Measurements from ENCODE around the gene SPOCK3.

DNA sequence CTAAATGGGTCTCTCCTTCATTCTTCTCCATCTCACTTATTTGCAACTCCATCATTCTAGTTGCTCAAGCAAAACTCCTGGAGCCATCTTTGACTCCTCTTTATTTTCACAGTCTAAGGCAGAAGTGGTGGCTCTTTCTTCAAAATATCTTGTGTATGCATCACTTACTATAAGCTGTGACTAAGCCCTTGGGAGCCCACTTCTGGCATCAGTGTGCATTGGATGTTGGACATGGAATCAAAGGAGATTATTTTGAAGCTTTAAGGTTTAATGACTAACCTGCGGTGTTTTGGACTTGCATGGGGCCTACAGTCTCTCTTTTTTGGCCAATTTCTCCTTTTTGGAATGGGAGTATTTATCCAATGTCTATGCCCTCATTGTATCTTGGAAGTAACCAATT is 276.8 kb downstream of the SPOCK3 start:
- TF ChIP-seq, protein P1, sequence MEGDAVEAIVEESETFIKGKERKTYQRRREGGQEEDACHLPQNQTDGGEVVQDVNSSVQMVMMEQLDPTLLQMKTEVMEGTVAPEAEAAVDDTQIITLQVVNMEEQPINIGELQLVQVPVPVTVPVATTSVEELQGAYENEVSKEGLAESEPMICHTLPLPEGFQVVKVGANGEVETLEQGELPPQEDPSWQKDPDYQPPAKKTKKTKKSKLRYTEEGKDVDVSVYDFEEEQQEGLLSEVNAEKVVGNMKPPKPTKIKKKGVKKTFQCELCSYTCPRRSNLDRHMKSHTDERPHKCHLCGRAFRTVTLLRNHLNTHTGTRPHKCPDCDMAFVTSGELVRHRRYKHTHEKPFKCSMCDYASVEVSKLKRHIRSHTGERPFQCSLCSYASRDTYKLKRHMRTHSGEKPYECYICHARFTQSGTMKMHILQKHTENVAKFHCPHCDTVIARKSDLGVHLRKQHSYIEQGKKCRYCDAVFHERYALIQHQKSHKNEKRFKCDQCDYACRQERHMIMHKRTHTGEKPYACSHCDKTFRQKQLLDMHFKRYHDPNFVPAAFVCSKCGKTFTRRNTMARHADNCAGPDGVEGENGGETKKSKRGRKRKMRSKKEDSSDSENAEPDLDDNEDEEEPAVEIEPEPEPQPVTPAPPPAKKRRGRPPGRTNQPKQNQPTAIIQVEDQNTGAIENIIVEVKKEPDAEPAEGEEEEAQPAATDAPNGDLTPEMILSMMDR (IDR thresholded peaks at IDR 0.05), result no peak
- TF ChIP-seq SP1 (CRISPR knock-in tag; conservative IDR thresholded peaks at IDR 0.05) (no peak), IRF2 (CRISPR knock-in tag; IDR thresholded peaks at IDR 0.05; ENCODE audit: borderline replicate concordance, low read depth) (no peak), ZBTB21 (CRISPR knock-in tag; IDR thresholded peaks at IDR 0.05; ENCODE audit: borderline replicate concordance) (no peak), NFYB (CRISPR knock-in tag; conservative IDR thresholded peaks at IDR 0.05; ENCODE audit: low read depth) (no peak), CREM (CRISPR knock-in tag; IDR thresholded peaks at IDR 0.05) (no peak)
- TF ChIP-seq, protein P2, sequence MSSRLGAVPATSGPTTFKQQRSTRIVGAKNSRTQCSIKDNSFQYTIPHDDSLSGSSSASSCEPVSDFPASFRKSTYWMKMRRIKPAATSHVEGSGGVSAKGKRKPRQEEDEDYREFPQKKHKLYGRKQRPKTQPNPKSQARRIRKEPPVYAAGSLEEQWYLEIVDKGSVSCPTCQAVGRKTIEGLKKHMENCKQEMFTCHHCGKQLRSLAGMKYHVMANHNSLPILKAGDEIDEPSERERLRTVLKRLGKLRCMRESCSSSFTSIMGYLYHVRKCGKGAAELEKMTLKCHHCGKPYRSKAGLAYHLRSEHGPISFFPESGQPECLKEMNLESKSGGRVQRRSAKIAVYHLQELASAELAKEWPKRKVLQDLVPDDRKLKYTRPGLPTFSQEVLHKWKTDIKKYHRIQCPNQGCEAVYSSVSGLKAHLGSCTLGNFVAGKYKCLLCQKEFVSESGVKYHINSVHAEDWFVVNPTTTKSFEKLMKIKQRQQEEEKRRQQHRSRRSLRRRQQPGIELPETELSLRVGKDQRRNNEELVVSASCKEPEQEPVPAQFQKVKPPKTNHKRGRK (CRISPR knock-in tag; IDR thresholded peaks at IDR 0.05; ENCODE audit: borderline replicate concordance), result no peak
- TF ChIP-seq, protein P3, sequence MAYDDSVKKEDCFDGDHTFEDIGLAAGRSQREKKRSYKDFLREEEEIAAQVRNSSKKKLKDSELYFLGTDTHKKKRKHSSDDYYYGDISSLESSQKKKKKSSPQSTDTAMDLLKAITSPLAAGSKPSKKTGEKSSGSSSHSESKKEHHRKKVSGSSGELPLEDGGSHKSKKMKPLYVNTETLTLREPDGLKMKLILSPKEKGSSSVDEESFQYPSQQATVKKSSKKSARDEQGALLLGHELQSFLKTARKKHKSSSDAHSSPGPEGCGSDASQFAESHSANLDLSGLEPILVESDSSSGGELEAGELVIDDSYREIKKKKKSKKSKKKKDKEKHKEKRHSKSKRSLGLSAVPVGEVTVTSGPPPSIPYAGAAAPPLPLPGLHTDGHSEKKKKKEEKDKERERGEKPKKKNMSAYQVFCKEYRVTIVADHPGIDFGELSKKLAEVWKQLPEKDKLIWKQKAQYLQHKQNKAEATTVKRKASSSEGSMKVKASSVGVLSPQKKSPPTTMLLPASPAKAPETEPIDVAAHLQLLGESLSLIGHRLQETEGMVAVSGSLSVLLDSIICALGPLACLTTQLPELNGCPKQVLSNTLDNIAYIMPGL (CRISPR knock-in tag; IDR thresholded peaks at IDR 0.05), result no peak

All from WTC11 (cell line).